Measurements from ENCODE around the gene UROC1. TPM values are rescaled to one million over a fixed set of nuclear protein-coding genes. Genes with fewer than 3 reads are reported as not detected.

UROC1 gene
- total RNA-seq, 1 experiment from 2014 or later = not detected

DNA sequence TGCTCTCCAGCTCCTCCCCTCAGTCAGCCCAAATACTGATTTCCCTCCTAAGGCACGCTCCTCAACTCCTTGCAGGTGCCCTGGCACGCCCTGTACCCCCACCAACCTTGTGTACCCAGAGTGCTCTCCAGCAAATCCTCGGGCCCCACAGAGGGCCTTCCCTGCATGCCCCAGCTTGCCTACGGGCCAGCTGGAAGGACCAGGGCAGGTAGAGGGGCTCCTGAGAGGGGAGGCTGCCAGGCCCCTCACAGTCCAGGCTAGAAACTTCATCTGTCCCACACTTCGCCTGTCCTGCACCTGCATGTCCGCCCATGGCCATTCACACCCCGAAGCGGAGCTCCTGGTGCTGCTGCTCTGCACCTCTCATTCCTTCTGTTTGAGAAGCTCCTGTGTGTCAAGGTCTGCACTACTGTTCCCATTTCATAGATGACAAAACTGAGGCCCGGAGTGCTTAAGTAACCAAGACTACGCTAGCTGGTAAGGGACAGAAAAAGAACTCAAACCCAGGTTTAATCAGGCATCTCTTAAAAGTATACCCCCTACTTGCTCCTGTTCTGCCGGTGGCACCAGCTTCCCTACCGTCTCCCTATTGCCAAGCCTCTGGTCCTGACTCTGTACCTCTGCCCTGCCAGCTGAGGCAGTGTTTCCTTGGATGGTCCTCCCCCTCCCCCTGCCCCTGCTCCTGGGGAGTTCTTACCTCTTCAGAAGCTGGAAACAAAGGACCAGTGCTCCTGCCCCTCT is 77.4 kb downstream of the UROC1 start:
- BruUV-seq (replicated peaks) = no TSS peak
- ChIA-PET POLR2A (no interaction called here), CTCF (no interaction called here)
- Histone ChIP-seq H3K4me3 (ENCODE audit: low read depth, low read length) (no peak overlapping the region), H3K9me3 (no peaks in the 10 kb centered on the region), H3K27me3 (replicated peaks; ENCODE audit: control insufficient read depth, insufficient read depth, low read length) (no peaks in the 10 kb centered on the region), H3K36me3 (ENCODE audit: control insufficient read depth, insufficient read depth, low read length) (no peaks in the 10 kb centered on the region), H3K4me1 (no peaks in the 10 kb centered on the region)
- no peak overlapping the region for H3K4me3 Mint-ChIP-seq (ENCODE audit: unreplicated experiment)
- intact Hi-C loops (cut with micrococcal nuclease; ENCODE audit: unreplicated experiment) = no loop called here
- peak overlapping the region; percentile 53 for H3K27ac Mint-ChIP-seq (ENCODE audit: unreplicated experiment)
- H3K36me3 Mint-ChIP-seq (ENCODE audit: insufficient read depth, unreplicated experiment) = peaks cover 6% of the 10 kb centered on the region
- no peaks in the 10 kb centered on the region for H3K27me3 Mint-ChIP-seq (ENCODE audit: insufficient read depth, unreplicated experiment)
- H3K9me3 Mint-ChIP-seq (ENCODE audit: unreplicated experiment) = no peaks in the 10 kb centered on the region
- TF ChIP-seq, protein P1, sequence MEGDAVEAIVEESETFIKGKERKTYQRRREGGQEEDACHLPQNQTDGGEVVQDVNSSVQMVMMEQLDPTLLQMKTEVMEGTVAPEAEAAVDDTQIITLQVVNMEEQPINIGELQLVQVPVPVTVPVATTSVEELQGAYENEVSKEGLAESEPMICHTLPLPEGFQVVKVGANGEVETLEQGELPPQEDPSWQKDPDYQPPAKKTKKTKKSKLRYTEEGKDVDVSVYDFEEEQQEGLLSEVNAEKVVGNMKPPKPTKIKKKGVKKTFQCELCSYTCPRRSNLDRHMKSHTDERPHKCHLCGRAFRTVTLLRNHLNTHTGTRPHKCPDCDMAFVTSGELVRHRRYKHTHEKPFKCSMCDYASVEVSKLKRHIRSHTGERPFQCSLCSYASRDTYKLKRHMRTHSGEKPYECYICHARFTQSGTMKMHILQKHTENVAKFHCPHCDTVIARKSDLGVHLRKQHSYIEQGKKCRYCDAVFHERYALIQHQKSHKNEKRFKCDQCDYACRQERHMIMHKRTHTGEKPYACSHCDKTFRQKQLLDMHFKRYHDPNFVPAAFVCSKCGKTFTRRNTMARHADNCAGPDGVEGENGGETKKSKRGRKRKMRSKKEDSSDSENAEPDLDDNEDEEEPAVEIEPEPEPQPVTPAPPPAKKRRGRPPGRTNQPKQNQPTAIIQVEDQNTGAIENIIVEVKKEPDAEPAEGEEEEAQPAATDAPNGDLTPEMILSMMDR (IDR thresholded peaks at IDR 0.05; ENCODE audit: insufficient read depth in 1 of 2, low read depth in 1 of 2, low read length in 1 of 2, severe bottlenecking in 1 of 2, unreplicated experiment in 1 of 2) = no peak
- no peaks in the 10 kb centered on the region for H3K4me1 Mint-ChIP-seq (ENCODE audit: low read depth, unreplicated experiment)
- DNase-seq = no peak

- H3K27me3 Mint-ChIP-seq (ENCODE audit: insufficient read depth, unreplicated experiment) = no peaks in the 10 kb centered on the region
- H3K27me3 ChIP-seq (replicated peaks; ENCODE audit: control insufficient read depth, insufficient read depth, low read length) = no peaks in the 10 kb centered on the region
- H3K4me3 Mint-ChIP-seq (ENCODE audit: unreplicated experiment) = no peak overlapping the region
- H3K4me3 ChIP-seq (ENCODE audit: low read depth, low read length) = no peak overlapping the region
- peaks cover 3% of the 10 kb centered on the region for H3K4me1 Mint-ChIP-seq (ENCODE audit: low read depth, unreplicated experiment)
- no peak overlapping the region for H3K27ac Mint-ChIP-seq (ENCODE audit: unreplicated experiment)
- no peaks in the 10 kb centered on the region for H3K4me1 ChIP-seq
- no peaks in the 10 kb centered on the region for H3K9me3 ChIP-seq
- peaks cover 8% of the 10 kb centered on the region for H3K36me3 Mint-ChIP-seq (ENCODE audit: insufficient read depth, unreplicated experiment)
- no peak for DNase-seq
- no TSS peak for BruUV-seq (replicated peaks)
- H3K9me3 Mint-ChIP-seq (ENCODE audit: unreplicated experiment) = no peaks in the 10 kb centered on the region
- ChIA-PET POLR2A (no interaction called here), CTCF (no interaction called here)
- intact Hi-C loops (cut with micrococcal nuclease; ENCODE audit: unreplicated experiment) = no loop called here
- TF ChIP-seq, protein P1 (IDR thresholded peaks at IDR 0.05; ENCODE audit: insufficient read depth in 1 of 2, low read depth in 1 of 2, low read length in 1 of 2, severe bottlenecking in 1 of 2, unreplicated experiment in 1 of 2) = no peak
- no peaks in the 10 kb centered on the region for H3K36me3 ChIP-seq (ENCODE audit: control insufficient read depth, insufficient read depth, low read length)
Observed at GRCh38 chr3:126439346-126439967, 78.1 kb downstream of the UROC1 start.

DNA sequence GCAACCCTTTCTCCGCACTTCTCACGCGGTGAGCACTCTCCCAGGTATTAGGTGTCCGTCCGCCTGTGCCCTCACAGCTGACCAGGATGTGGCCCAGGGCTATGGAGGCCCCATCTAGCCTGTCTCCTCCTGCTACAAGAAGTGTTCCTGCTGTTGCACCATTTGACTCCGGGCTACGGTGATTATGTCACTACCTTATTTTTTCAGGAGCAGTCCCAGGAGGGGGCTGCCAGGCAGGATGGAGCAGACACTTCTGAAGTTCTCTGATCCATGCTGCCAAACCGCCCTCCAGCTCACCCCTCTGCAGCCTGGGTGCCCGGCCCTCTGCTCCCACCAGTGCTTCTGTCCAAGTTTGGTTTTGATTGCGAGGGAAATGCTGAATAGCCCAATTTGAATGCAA is 78.8 kb downstream of the UROC1 start:
- no TSS peak for BruUV-seq (replicated peaks)

More for the DNA sequence above, 78.8 kb downstream of the UROC1 start:
- ChIA-PET CTCF (no interaction called here), POLR2A (no interaction called here)
- no peak overlapping the region for H3K27ac Mint-ChIP-seq (ENCODE audit: unreplicated experiment)
- Histone ChIP-seq H3K27me3 (replicated peaks; ENCODE audit: control insufficient read depth, insufficient read depth, low read length) (no peaks in the 10 kb centered on the region), H3K4me1 (no peaks in the 10 kb centered on the region), H3K4me3 (ENCODE audit: low read depth, low read length) (no peak overlapping the region), H3K36me3 (ENCODE audit: control insufficient read depth, insufficient read depth, low read length) (no peaks in the 10 kb centered on the region), H3K9me3 (no peaks in the 10 kb centered on the region)
- H3K9me3 Mint-ChIP-seq (ENCODE audit: unreplicated experiment) = no peaks in the 10 kb centered on the region
- H3K4me1 Mint-ChIP-seq (ENCODE audit: low read depth, unreplicated experiment) = peaks cover 6% of the 10 kb centered on the region
- intact Hi-C loops (cut with micrococcal nuclease; ENCODE audit: unreplicated experiment) = no loop called here
- no peak for DNase-seq
- H3K27me3 Mint-ChIP-seq (ENCODE audit: insufficient read depth, unreplicated experiment) = no peaks in the 10 kb centered on the region
- TF ChIP-seq, protein P1 (IDR thresholded peaks at IDR 0.05; ENCODE audit: insufficient read depth in 1 of 2, low read depth in 1 of 2, low read length in 1 of 2, severe bottlenecking in 1 of 2, unreplicated experiment in 1 of 2) = no peak
- no peak overlapping the region for H3K4me3 Mint-ChIP-seq (ENCODE audit: unreplicated experiment)
- peaks cover 9% of the 10 kb centered on the region for H3K36me3 Mint-ChIP-seq (ENCODE audit: insufficient read depth, unreplicated experiment)

All from Caco-2 (cell line).